ENCODE data around the gene PRR14L.

DNA sequence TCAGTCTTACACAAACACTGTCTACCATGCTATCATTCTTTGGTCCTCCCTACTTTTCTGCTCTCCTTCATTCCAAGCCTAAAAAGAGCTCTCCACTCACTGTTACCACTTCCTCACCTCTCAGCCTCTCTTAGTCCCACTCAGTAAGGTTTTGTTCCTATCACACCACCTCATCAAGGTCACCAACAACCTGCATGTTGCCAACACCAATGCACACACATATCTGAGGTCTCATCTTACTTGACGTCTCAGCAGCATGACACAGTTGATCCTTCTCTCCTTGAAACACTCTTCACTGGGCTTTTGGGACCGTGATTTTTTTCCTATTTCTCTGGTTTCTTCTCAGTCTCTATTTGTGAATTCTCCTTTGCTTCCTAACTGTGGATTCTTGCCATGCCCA is 96.0 kb downstream of the PRR14L start:
- TF ChIP-seq CTCF (IDR thresholded peaks at IDR 0.05) = no peak
- TF ChIP-seq POLR2A (IDR thresholded peaks at IDR 0.05) = no peak
